ENCODE data around the gene TK1.

- TF ChIP-seq CTCF (IDR thresholded peaks at IDR 0.05) (no peak), MAX (IDR thresholded peaks at IDR 0.05; ENCODE audit: low read depth) (no peak), SIN3A (IDR thresholded peaks at IDR 0.05; ENCODE audit: borderline replicate concordance, low read depth, low read length) (no peak), SMC3 (IDR thresholded peaks at IDR 0.05; ENCODE audit: low read depth, low read length) (no peak), EP300 (IDR thresholded peaks at IDR 0.05; ENCODE audit: borderline replicate concordance in 1 of 2, low read depth in 1 of 2, low read length in 1 of 2) (no peak), TAF1 (IDR thresholded peaks at IDR 0.05; ENCODE audit: borderline replicate concordance, low read depth, low read length) (no peak), GABPA (IDR thresholded peaks at IDR 0.05; ENCODE audit: low read depth) (no peak)
Observed at GRCh38 chr17:78151514-78152008, 35.3 kb downstream of the TK1 start.

Measured in SK-N-SH (cell line).